HG03571 (cell line): Measurements from ENCODE around the gene CDR2L.
"Not testable (repeated sequence)": the region's sequence is repeated elsewhere in the genome, so short reads cannot be mapped to it uniquely, and the experiment has no call there.

ENCODE experiments used
- ATAC-seq: cut with Tn5 transposase; IDR thresholded peaks from one replicate; pipeline ENCODE4 v1.9.1; 2021; ENCODE audit not compliant: unreplicated experiment

The CDR2L gene

DNA sequence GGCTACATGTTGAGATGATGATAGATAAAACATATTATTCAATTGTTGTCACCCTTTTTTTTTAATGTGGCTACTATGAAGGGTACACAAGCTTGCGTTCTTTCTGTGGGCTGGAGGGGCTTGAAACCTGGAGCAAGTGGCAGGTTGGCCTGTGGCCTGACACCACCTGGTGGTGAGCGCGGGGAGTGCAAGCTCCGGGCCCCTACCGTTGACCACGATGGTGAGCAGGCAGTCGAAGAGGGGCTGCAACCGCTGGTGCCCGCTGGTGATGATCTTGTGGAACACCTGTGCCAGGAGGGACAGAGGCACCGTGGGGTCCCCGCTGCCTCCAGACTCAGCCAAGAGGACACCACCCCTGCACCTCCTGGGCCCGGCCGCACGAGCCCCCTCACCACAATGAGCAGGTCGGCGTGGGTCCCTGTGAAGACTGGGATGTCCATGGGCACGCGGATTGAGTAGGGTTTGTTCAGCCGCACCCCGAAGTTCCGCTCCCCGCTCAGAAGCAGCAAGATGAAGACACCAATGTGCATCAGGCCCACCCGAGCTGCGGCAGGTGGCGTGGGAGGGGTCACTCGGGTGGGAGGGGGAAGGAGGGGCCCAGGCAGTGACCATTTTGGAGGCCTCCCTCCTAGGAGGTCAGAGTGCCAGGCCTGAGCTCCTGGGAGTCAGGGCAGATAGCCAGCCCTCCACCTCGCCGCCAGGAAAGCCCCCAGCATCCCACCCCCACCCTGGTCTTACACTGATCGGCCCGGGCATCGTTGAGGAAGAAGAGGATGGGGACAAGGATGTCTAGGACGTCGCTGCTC, 29.3 kb upstream of the CDR2L start:
- no peak for ATAC-seq

DNA sequence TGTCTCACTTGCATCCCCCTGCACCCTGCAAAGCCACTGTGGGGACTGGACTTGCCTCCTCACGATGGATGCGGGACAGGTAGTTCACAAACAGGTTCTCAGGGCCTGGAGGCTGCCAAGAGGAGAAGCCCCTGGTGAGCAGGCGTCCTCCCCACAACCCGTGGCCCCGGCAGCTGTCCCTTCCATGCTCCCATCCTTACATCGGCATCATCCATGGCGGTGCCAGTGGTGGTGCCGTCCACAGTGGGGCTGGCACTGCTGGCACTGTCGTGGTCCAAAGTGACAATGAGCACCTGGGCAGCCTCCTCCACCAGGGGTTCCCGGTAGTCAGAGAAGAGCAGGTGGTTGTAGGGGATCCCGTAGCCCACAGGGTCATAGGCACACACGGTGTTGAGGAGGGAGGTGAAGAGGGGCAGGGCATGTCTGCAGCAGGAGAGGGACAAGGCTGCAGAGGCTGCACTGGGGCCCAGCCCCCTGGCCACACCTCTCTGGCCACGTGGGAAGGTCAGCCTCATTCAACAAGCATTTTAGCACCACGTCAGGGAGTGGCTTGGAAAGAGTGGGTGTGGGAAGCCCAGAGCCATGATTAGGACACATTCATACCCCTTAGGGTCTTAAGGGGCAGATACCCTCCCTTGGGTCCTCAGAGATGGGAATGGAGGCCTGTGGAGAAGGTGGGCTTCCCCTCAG, 27.5 kb upstream of the CDR2L start:
- no peak for ATAC-seq

DNA sequence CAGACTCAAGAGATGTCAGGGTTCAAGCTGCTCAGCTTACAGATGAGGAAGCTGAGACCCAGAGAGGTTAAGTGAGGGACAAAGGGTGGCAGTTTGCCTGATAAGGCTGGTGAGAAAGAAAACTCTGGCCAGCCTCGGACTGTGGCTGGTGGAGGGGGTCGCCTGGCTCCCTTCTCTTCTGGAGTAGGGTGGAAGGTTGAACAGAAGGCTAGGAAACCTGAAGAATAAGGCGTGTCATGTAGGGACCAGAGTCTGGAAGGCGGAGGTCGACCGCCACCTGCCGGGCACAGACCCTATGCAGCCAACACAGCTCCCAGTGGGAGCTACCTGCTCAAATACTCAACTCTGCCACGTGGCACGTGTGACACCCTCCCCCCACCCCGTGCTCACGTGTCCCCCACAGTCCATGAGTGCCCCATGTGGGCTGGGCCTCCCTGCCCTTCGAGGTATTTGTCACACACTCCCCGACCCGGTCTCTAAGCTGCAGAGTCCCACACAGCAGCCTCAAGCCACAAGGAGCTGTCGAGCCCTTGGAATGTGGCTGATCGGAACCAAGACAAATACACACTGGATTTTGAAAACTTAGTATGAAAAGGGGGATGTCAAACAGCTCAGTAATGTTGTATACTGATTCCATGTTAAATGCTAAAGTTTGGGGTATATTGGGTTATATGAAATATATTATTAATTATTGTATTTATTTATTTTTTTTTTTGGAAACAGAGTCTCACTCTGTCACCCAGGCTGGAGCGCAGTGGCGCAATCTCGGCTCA, 26.7 kb upstream of the CDR2L start:
- no peak for ATAC-seq

DNA sequence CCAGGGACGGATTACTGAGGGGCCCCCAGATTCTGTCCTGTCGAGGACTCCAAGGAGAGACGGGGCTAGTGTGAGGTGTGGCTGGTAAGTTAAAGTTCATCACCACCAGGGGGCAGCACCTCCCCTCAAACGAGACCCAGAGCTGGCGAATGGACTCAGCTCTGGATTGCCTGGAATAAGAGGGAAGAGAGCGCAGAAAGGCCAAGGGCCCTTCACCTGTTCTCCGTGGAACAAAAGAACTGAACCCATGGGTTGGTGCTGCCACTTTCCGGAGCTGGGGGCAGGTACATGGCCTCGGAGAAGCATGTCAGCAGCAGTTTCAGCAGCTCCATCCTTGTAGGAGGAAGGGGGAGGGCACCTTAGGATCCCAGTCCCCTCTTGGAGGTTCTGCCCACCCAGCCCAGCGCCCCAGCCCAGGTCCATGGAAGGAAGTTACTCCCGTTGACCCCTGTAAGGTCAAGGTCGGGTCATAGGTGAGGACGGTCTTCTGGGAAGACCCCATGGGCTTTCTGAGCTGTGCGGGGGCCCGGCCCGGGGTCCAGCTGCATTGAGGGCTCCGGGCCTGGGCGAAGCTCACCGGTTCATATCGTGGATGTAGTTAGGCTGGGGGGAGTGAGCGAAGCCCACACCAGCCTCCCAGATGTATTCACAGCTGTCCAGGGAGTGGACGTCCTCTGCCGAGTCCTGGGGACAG, 25.6 kb upstream of the CDR2L start:
- ATAC-seq, result no peak

DNA sequence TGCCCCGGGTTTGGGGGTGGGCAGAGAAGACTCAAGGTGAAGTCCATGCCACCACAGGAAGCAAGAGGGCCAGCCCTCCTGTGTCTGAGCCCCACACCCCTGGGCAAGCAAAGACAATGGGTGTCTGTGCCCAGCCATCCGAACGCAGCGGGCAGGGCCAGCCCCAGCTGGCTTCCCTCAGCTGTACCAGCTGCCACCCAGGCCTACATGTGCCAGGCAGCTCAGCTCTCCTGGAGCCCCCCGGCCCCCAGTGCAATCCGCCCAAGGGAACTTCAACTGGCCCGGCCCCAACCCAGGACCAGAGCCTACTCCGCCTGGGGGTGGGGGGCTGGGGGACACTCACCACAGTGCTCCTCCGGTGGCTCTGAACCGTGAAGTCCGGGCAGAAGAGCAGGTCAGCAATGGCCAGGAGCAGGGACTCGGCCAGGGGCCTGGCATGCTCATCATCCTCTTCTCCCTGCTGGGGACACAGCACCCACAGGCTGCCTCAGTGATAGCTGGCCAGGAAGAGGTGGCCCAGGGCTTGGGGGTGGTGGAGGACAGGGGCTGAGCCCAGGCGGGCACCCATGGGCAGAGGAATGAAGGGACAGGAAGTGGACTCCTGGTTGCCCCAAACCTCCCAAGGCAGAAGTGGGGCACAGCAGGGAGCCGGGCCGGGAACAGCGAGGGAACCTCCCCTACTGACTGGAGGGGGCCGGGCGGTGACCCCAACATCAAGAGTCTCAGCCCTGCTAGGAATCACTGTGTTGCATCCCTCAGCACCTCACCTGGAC, 24.6 kb upstream of the CDR2L start:
- no peak for ATAC-seq

DNA sequence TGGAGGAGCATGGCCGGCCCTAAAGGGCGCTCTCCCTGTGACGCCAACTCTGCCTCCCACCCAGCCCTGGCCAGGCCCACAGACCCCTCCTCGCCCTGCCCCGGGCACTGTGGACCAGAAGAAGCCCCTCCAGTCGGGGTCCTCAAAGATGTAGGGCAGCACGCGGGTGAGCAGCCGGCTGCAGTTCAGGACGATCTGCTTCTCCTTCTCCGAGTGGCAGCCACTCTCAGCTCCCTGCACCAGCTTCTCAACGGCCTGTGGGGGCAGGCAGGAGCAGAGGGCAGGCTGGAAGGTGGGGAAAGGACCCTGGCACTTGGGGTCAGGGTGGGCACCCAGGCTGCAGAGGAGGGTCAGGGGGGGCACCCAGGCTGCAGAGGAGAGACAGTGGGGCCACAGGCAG, 23.8 kb upstream of the CDR2L start:
- no peak for ATAC-seq

DNA sequence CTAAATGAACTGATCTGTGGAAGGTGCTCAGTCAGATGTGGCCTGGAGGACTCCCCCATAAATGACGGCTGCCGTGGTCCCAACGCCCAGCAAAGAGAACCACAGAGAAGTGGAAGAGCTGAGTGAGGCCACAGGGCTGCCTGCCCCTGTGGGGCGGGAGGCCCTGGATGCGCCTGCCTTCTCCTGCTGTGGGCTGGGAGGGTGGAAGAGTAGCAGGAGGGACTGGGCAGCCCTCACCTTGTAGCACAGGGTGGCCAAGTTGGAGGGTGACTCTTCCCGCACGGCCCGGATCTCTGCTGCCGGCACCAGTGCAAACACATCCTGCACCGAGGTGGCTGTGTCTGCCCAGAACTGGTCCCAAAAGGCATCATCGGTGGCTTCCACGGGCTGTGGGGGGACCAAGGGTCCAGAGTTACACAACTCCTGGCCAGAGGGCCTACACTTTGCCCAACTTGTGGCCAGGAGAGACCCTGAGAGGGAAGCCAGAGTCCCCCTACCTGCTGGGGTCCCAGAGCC, 23.1 kb upstream of the CDR2L start:
- no peak for ATAC-seq

DNA sequence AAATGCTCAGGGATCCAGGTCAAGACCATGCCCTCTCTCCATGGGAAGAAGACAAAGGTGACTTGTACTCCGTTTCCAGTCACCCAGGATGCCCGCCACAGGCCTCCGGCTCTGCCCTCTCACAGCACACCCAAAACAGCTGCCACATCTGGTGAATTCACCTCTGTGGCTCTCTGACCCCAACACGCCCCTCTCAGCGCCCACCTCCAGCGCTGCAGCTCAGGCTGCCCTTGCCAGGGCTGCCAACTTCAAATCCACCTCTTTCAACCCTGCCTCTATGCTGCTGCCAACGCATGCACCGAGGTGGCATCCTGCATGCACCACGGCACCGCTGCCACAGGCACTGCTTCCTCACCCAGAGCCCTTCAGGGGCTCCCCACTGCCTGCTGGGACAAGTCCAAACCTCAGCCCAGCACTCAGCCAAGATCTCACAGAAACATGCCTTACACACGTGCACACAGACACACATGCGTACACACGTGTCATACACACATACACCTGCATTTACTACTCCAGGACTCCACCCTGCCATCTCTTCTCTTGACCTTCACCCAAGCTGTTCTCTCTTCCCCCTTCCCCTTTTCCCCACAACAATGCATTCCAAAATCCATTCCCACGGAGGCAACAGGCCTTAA, 22.3 kb upstream of the CDR2L start:
- ATAC-seq, result no peak

DNA sequence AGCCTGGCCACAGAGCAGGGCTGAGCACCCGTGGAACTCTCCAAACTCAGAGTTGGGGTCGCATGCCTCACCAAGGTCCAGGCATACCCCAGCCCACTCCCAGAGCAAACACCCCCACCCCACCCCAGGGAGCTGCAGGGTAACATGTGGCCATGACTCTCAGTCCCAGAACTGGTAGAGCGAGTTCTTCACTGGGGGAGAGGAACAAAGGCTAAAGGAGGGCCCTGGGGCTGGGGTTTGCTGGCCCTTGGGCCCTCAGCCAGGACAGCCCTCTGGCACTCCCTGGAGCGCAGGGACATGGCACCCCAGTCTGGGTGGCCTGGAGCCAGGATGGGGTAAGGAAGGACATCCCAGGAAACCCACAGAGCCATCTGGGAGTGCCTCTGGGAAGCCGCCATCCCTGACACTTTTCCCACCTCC, 19.1 kb upstream of the CDR2L start:
- no peak for ATAC-seq

DNA sequence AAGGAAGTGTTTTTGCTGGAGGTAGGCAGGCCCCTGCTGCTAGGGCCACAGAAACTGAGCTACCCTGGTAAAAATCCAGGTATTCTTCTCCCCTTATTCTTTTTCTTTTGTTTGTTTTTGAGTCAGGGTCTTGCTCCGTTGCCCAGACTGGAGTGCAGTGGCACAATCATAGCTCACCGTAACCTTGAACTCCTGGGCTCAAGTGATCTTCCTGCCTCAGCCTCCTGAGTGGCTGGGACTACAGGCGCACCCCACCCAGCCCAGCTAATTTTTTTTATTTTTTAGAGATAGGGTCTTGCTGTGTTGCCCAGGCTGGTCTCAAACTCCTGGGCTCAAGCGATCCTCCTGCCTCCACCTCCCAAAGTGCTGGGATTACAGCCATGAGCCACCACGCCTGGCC, 17.9 kb upstream of the CDR2L start:
- not testable (repeated sequence) for ATAC-seq

DNA sequence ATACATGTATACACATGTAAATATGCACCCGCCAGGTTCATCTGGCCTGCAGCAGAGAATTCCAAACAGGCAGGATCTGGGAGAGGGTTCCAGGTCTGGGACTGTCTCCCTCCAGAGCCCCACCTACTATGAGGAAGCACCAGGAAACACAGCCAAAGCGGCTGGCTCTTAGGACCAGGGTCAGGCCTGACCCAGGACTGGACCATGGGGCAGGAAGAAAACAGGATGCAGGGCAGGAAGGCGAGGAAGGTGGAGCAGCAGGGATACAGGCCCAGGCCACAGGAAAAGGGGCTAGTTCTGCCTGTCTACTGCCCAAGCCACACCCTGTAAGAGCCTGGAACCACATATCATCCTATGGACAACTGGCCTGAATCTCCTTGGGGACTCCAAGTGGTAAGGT, 17.0 kb upstream of the CDR2L start:
- no peak for ATAC-seq

DNA sequence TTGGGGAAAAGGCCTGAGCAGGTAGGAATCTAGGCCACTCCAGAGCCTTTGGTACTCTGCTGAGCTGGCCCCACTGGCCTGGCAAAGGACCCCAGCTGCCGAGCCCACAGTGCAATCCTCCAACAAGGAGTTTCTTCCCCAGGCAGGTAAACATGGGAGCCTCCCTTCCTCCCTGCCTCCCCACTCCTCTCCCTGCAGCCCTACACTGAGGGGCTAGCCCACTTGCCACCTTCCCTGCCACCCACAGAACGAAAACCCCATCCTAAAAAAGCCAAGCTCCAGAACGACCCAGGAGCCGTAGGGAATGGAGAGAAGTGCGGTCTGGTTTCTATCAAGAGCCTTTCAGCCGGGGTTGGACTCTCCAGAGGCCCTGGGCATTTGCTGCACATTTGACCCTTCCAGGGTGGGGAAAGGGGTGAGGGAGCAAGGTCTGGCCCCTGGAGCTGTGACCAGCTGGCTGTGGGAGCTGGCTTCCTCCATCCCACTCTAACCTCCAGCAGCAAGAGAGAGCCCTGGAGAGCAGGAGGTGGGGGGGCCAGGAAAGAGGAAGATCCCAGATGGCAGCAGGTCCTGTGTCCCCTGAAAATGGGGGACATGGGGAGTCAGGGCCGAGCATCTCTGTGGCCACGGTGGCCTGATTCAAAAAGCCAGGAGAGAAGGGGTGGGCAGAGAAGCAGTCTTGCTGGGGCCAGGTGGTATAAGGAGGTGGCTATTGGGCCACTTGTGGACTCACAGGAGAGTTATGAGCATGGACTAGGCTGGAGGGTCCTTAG, 16.2 kb upstream of the CDR2L start:
- no peak for ATAC-seq

DNA sequence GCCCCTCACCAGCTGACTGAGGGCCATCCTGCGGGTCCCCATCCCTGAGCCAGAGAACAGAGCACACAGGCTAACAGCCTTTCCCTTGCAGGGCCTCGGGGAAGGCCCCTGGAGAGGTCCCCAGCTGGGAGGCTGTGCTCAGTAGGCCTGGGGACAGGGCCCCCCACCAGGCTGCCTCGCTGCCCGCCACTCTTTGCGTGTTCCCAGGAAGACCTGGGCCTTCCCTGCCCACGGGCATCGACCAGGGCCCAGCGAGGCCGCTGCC, 15.7 kb upstream of the CDR2L start:
- no peak for ATAC-seq

DNA sequence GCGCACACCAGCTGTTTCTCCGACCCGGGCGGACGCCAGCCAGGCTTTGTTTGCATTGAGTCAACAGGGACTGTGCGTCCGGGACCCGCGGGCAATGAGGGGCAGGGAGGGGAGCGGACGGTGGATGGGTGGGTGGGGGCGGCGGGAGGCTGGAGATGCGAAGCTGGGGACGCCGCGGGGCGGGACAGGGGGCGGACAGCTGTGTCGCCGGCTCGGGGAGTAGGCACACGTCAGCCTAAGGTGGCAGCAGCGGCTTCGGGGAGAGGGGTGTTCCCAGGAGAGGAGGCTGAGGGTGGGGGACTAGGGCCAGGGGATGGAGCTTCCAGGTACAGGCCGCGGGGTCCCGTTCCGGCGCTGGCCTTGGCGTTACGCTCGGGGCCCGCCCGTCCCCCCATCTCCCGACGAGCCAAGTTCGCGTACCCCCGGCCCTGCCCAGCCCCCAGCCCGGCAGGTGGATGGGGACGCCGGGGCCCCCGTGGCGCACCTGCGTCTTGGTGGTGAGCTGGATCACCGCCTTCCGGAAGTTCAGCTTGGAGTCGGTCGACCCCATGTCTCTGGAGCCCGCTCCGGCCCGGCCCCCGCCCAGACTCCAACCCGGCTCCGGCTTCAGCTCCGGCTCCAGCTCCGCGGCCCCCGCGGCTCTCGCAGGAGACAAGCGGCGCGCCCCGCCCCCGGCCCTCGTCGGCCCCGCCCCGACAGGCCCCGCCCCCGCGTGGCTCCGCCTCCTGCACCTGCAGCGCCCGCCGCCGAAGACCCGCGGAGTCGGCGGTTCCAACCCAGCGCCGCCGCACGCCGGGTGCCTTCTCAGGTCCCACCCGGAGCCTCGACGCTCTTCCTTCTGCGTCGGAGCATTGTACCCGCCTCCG, 15.1 kb upstream of the CDR2L start, which contains the start of gene HID1:
HID1 (minus strand) TSS at position 653 of the 866 bp plus-strand sequence; CDS start at position 550, 103 bp downstream.
- ATAC-seq, result no peak

DNA sequence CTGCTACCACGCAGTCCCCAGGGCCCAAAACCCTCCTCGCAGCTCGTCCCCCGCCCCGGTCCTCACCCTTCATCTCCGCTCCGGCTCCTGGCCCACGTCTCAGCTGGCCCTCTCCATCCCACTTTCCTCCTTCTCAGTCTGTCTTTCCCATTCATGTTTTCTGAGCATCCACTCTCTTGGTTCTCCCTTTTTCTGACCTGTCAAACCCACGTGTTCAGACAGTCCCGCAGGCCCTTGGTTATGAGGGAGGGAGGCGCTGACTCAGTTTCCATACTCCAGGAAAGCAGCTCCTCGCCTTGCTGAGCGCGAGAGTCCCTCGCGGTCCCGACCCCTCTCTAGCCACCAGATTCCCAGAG, 14.5 kb upstream of the CDR2L start:
- ATAC-seq, result no peak

DNA sequence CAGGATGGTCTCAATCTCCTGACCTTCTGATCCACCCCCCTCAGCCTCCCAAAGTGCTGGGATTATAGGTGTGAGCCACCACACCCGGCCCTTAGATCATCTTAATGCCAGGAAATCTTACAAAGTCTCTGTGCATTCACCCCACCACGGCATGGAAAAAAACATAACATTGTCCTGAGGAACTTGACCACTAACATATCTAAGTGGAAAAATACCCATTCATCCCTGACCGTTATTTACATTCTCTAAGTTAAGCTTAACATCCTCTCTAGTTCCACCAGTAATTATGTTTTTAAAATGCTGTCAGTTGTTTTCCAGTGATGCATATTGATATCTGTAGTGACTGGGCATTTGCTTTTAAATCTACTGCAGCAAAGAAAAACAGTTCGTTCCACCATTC, 11.5 kb upstream of the CDR2L start:
- ATAC-seq, result no peak

DNA sequence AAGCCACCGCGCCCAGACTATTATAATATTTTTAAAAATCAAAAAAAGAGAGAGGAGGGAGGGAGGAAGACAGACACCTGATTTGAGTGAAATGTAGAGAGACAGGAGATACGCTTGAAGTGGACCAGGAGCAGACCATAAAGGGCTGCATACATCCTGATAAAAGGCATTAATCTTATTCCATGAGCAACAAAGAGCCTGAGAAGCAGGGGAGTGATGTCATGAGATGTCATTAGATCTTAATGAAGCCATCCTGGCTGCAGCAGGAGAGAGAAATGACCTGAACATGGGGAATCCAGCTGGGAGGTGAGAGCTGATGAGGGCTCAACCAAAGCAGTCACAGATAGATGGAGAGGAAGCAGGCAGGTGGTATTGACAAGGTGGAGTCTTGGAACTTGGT, 9.6 kb upstream of the CDR2L start:
- no peak for ATAC-seq

DNA sequence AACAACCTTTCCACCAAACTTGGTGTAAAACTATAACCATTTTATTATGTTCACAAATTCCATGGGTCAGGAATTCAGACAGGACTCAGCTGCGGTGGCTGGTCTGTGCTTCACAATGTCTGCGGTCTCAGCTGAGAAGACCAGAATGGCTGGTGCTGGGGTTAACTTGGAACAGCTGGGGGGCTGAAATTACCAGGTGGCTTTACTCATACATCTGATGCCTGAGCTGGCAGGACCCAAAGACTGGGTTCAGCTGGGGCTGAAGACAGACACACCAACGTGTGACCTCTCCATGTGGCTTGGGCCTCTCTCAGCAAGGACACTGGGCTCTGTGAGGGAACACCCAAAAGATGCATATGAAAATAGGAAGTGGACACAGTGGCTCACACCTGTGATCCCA, 9.2 kb upstream of the CDR2L start:
- no peak for ATAC-seq
